Urothelium cell line (cell line): ENCODE data around the gene KIAA0753.
A peak's percentile ranks its signal among the peaks of the same experiment; 100 is the strongest.
"Not testable (repeated sequence)": the region's sequence is repeated elsewhere in the genome, so short reads cannot be mapped to it uniquely, and the experiment has no call there.

Experiments
- DNase-seq: peaks from one replicate; pipeline ENCODE4 v3.0.0; 2011; ENCODE audit warnings: low spot score, mixed read lengths
- FAIRE-seq: peaks from 2 replicates; lab custom pipeline; 2011; peaks lifted over from hg19 to GRCh38; lab: Jason Lieb, UNC

KIAA0753 gene

DNA sequence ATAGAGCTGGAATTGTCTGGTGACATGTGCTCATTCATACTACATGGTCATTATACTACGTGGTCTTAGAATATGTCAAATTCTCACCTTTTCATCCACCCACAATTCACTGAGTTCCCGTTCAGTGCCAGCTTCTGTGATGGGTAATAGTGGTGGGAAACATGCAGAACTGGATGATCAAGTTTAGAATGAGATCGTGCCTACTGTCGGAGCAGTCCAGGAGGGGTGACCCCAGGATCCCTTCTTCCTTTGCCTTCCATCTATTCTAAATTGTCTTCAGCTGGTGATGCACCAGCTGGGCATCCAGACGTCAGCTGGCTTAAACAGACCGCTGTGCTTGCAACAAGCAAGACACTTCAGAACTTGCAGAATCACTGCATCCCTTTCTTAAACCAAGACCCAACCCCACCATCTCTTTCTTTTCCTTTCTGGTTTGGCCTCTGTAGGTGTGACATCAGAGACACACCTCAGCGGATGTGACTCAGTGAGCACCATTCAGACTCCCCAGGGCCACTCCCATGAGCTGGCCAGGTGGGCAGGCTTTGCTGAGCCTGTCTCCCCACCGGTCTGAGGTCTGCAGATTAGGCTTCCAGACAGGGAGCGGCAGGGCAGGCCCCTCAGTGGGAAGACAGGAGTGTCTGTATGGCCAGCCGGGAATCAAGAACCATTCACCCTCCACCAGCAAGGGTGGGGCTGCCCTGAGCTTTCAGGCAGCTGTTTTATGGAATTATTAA is 29.1 kb upstream of the KIAA0753 start:
- peak; percentile 54 for DNase-seq
- no peak for FAIRE-seq

- FAIRE-seq (no peak), DNase-seq (no peak)
These were observed 28.4 kb upstream of the KIAA0753 start for GRCh38 chr17:6668727-6669425.

DNA sequence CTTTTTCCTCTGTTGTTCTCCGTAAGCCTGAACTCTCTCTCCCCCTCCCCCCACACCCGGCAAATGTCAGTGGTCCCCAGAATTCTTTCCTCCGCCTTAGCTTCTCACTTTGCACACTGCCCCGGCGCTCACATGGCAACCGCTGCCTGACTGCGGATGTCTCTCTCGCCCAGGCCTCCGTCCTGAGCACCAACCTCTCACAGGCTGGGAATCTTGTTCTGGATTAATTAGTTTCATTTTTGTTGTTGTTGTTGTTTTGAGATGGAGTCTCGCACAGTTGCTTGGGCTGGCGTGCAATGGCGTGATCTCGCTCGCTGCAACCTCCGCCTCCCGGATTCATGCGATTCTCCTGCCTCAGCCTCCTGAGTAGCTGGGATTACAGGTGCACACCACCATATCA is 27.7 kb upstream of the KIAA0753 start:
- FAIRE-seq (no peak), DNase-seq (no peak)

DNA sequence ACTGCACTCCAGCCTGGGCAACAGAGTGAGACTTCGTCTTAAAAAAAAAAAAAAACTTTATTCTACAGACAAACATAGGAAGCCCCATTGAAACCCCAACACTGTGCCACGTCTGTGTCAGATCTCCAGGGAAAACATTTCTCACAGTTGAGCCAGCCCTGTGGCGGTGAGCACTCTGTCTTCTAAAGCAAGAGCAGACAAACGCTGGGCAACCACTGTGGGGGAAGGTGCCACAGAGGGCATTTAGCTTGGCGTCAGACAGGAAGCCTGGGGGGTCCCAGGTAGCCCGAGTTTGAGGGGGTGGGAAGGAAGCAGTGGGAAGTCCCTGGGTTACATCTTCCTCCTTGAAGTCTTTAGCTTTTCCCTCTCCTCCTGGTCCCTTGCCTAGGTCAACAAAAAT is 27.0 kb upstream of the KIAA0753 start:
- DNase-seq (no peak), FAIRE-seq (no peak)

GRCh38 chr17:6666557-6666956 is 26.0 kb upstream of the KIAA0753 start:
- DNase-seq = no peak
- FAIRE-seq = no peak

DNA sequence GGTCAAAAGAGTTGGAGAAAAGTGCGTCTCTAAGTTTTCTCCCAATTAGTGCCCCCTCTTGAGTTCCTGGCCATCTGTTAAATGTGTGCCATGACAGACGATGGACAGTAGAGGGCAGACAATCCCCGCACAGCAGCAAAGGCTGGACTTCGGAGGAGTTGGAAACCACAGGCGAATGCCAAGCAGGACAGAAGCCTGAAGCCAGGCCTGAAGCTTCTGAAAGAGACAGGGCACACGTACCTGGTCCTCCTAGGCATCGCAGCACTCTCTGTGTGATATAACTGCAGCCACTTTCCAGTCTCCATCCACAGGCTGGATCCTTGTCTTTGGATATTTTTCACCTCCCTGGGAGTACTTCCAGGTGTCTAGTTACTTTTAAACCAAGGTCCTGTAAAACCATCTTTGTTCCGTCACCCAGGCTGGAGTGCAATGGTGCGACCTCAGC is 25.6 kb upstream of the KIAA0753 start:
- no peak for FAIRE-seq

GRCh38 chr17:6663200-6663599 is 22.7 kb upstream of the KIAA0753 start:
- not testable (repeated sequence) for FAIRE-seq, DNase-seq

More for the DNA sequence above, 25.6 kb upstream of the KIAA0753 start:
- DNase-seq = peak; percentile 73

DNA sequence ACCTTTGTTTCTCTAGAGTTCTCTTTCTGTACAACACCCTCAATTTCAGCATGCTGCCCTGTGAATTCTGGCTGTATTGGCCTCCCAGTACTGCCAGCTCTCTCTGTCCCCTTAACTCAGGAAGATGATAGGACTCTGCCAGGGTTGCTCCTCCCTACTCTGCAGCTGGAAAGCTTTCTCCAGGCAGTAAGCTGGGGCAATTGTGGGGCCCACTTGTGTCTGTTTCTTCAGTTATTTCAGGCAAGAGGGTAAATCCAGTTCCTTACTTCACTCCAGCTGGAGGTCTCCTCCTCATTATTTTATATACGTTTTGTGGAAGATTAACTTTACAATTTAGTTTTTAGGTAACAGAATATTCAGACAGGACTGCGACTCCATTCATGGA is 20.9 kb upstream of the KIAA0753 start:
- DNase-seq (no peak), FAIRE-seq (no peak)

DNA sequence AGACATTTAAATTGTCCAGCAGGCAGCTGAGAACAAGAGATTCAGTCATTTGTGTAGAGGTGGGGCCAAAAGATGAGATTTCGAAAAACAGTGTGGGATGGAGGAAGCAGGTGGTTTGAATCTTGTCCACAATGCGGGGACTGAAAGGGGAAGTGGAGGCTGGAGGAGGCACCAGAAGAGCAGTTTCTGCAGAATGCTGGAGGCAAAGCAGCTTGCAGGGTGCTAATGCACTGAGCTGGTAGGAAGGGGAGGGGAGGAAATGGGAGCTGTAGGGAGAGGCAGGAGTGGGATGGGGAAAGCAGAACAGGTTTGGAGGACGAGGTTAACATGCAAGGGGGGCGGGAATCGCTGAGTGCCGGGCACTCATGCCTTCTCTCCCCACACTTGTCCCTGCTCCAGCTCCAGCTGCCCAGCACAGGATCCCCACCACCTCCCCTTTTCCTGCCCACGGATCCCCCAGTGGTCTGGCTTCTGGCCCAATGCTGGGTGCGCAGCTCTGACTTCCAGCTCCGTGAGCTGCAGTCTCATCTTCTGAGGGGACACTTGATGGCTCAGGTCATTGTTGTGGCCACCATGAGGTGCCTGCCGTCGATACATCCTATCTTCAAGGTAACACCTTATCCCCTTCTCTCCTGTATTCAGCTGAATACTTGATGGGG is 20.4 kb upstream of the KIAA0753 start:
- DNase-seq = no peak
- FAIRE-seq = no peak

GRCh38 chr17:6660101-6660500 is 19.6 kb upstream of the KIAA0753 start:
- FAIRE-seq = no peak
- DNase-seq = no peak

DNA sequence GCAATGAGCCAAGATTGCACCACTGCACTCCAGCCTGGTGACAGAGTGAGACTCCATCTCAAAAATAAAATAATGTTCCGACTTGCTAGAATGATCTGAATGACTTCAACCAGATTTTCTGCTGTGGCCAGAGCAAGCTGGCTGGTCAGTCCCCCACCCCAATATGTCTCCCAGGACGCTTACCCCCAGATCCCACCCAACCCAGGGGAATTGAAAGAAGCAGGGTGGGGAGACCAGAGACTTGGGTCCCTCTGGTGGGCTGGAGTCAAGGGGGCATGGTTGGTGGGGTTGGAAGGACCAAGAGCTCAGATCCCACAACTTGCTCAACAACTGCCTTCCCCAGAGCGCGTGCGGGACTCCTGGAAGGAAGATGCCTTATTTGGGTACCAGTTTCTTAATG is 17.9 kb upstream of the KIAA0753 start:
- not testable (repeated sequence) for DNase-seq, FAIRE-seq

DNA sequence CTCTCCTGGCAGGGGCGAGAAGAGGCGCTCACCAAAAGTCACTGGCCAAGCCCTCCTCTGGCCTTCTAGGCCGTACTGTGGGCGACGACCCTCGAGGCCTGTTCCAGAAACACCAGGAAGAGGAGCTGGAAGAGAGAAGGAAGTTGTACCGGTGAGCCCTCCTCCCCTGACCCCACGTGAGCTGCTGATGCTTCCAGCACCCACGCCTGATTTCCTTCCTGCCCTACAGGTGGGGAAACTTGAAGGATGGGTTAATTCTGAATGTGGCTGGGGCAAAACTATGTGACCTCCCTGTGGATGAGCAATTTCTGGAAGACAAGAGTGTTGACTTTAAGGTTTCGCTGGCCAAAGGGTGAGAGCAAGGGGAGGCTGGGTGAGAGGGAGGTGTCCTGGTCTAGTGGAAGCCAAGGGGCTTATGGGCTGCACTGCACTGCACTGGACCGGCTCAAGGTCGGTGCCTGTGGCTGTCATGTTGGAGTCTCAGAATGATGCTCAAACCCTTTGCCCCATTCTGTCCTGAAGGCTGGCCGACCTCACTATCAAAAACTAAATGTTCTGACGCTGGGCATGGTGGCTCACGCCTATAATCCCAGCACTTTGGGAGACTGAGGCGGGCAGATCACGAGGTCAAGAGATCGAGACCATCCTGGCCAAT is 17.2 kb upstream of the KIAA0753 start:
- no peak for FAIRE-seq
- DNase-seq = no peak

DNA sequence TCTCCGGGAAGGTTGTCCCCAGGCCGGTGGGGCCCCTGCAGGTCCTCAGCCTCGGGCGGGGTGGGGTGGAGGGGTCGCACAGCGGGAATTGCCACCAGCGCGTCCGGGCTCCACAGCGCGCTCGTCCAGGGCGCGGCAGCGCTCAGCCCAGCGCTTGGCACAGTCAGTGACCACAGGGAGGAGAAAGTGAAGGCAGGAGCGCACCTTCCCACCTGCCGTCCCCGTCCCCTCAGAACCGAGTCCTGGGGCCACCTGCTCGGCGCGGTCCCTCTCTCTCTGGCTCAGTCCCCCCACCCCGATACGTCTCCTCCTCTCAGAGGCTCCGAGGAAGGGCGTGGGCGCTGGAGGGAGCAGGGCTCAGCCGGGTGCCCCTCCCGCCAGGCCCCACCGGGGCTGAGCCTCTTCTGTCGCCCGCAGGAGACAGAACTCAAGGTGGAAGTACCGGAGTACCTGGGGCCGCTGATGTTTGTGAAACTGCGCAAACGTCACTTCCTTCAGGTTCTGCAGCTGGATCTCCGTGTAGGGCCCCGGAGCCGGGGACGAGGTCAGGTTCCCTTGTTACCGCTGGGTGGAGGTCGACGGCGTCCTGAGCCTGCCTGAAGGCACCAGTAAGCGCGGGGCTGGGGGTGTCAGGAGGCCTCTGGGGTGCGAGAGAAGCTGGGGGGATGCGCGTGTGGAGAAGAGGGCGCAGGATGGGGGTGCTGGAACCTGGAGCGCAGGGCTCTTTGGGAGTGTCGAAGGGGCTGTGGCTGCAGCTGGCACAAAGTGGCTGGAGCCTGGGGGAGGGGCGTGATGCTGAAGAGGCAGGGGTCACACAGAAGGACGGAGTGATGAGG is 16.5 kb upstream of the KIAA0753 start:
- DNase-seq, FAIRE-seq: not testable (repeated sequence)

GRCh38 chr17:6655732-6656361 is 15.3 kb upstream of the KIAA0753 start:
- DNase-seq, FAIRE-seq: not testable (repeated sequence)

- no peak for DNase-seq
- FAIRE-seq = no peak
These were observed 14.6 kb upstream of the KIAA0753 start for GRCh38 chr17:6654841-6655731.

- FAIRE-seq (no peak), DNase-seq (peak; percentile 39)
These were observed 11.5 kb upstream of the KIAA0753 start for GRCh38 chr17:6651919-6652452.

DNA sequence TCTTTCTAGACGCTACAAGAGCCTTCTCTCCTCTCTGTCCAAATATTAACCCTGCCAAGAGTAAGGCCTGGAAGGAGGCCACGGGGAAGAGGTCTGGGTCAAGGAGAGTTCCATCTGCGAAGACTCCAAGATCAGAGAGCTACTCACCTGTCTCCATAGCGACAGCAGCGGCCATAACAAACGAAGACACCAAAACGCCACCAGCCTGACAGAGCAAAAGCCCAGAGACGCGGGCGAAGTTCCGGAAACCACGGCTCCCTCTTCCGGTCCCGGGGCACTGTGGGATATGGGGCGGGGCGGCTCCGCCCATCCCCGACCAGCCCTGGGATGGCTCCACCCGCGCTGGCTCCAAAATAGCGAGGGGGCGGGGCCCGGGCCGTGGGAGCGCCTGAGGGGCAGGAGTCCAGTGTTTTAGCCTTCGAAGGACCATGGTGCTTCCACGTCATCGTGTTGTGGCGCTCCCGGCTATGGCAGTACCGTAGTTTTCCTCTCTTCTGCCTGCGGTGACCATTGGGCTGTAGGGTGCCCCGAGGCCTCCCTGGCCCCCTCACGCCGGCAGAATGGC is 10.9 kb upstream of the KIAA0753 start, which contains the start of the genes C17orf100 and MED31:
Gene C17orf100, plus strand, starts transcription at position 409 of the 565 bp plus-strand sequence. Its CDS starts 152 bp downstream, at position 561.
Gene MED31, minus strand, starts transcription at position 252 of the 565 bp plus-strand sequence. Its CDS starts 77 bp downstream, at position 175.
- FAIRE-seq = no peak
- DNase-seq = peak; percentile 94

DNA sequence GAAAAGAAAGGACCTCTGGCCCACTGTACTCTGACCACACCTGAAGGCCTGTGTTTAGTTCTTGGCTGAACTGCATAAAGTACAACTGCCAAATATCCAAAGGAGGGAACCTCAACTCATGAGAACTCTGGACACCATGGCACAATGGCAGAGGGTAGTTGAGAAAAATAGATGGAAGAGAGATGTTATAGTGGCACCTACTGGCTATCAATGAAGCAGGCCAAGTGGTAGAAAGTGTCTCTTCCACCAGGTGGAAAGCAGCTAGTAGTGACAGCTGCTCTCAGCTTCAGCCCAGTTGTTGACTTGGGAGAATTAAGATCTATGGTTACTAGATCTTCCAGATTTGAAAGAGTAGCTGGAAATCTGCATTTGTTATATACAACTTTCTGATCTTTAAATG is 7.7 kb upstream of the KIAA0753 start:
- no peak for FAIRE-seq

More for the DNA sequence above, 7.7 kb upstream of the KIAA0753 start:
- DNase-seq = no peak
